ENCODE results near the gene ARID5B. TPM values are rescaled to one million over a fixed set of nuclear protein-coding genes. Genes with fewer than 3 reads are reported as not detected.
"Not testable (repeated sequence)": the region's sequence is repeated elsewhere in the genome, so short reads cannot be mapped to it uniquely, and the experiment has no call there.

Gene ARID5B
- total and polyA plus RNA-seq, 2 experiments from 2014 or later = 1.3 to 1.6 TPM

DNA sequence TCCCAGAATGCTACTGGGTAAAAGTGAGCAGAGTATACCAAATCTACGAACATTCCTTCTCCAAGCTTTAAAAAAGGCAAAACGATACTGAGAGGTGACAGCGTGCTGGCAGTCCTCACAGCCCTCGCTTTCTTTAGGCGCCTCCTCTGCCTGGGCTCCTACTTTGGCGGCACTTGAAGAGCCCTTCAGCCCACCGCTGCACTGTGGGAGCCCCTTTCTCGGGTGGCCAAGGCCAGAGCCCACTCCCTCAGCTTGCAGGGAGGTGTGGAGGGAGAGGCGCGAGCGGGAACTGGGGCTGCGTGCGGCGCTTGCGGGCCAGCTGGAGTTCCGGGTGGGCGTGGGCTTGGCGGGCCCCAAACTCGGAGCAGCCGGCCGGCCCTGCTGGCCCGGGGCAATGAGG is 34.1 kb upstream of the ARID5B start:
- H3K36me3 Mint-ChIP-seq (ENCODE audit: low read depth); H3K9me3 Mint-ChIP-seq; H4K20me1 ChIP-seq (replicated peaks; ENCODE audit: insufficient read depth); H3F3A ChIP-seq (replicated peaks; ENCODE audit: low read depth); H3K27ac Mint-ChIP-seq; H3K27me3 ChIP-seq (ENCODE audit: insufficient read depth); H3K36me3 ChIP-seq (ENCODE audit: insufficient read depth); ATAC-seq; H3K79me2 ChIP-seq (replicated peaks; ENCODE audit: insufficient read depth); H3K4me1 Mint-ChIP-seq; H3K4me3 Mint-ChIP-seq; H3K27me3 Mint-ChIP-seq (ENCODE audit: insufficient read depth, low read depth, poor library complexity); H3K4me2 ChIP-seq; H3K4me1 ChIP-seq (ENCODE audit: insufficient read depth); H3K9me2 ChIP-seq (ENCODE audit: insufficient read depth); H3K27ac ChIP-seq (ENCODE audit: low read depth): not testable (repeated sequence)
- DNase-seq (ENCODE audit: low spot score) = peak; percentile 4
- Histone ChIP-seq H2AFZ (peak overlapping the region; percentile 81), H3K4me3 (peak overlapping the region; percentile 44; the same call in 1 of the 2 replicates)

DNA sequence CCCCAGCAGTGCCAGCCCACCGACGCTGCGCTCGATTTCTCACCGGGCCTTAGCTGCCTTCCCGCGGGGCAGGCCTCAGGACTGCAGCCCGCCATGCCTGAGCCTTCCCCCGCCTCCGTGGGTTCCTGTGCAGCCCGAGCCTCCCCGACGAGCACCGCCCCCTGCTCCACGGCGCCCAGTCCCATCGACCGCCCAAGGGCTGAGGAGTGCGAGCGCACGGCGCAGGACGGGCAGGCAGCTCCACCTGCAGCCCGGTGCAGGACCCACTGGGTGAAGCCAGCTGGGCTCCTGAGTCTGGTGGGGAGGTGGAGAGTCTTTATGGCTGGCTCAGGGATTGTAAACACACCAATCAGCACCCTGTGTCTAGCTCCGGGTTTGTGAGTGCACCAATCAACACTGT is 33.7 kb upstream of the ARID5B start:
- H3K27ac Mint-ChIP-seq; H3K27me3 ChIP-seq (ENCODE audit: insufficient read depth): not testable (repeated sequence)

DNA sequence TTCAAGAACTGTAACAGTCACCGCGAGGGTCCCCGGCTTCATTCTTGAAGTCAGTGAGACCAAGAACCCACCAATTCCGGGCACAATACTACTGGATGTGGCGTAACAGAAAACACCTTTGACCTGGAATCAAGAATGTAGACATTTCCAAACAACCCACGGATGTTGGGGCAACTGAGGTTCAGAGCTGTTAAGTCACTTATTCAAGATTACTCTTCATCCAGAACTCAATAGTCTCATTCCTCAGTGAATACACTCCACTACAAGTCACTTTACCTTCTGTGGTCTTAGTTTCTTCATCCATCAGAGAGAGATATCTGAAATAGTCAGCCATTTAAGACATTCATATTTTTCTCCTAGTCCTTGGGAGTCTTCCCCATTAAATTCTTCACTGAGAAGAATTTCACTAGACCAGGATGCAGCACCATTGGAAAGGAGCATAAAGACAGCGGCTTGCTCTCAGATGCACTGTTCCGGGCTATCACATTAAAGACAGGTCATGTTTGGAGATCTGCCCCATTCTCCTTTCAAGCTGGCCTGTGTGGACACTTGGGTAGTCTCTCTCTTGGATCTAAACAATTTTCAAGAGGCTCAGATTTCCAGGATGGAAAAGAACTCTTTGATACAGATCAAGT is 32.3 kb upstream of the ARID5B start:
- Mint-ChIP-seq H3K27ac (no peak overlapping the region), H3K4me3 (no peak overlapping the region)
- TF ChIP-seq ZNF114 (CRISPR knock-in tag; IDR thresholded peaks at IDR 0.05) = no peak
- no peak for TF ChIP-seq ZNF331 (CRISPR knock-in tag; IDR thresholded peaks at IDR 0.05; ENCODE audit: low read depth)
- no peak for TF ChIP-seq JUNB (IDR thresholded peaks at IDR 0.05; ENCODE audit: unreplicated experiment)
- TF ChIP-seq, protein P1, sequence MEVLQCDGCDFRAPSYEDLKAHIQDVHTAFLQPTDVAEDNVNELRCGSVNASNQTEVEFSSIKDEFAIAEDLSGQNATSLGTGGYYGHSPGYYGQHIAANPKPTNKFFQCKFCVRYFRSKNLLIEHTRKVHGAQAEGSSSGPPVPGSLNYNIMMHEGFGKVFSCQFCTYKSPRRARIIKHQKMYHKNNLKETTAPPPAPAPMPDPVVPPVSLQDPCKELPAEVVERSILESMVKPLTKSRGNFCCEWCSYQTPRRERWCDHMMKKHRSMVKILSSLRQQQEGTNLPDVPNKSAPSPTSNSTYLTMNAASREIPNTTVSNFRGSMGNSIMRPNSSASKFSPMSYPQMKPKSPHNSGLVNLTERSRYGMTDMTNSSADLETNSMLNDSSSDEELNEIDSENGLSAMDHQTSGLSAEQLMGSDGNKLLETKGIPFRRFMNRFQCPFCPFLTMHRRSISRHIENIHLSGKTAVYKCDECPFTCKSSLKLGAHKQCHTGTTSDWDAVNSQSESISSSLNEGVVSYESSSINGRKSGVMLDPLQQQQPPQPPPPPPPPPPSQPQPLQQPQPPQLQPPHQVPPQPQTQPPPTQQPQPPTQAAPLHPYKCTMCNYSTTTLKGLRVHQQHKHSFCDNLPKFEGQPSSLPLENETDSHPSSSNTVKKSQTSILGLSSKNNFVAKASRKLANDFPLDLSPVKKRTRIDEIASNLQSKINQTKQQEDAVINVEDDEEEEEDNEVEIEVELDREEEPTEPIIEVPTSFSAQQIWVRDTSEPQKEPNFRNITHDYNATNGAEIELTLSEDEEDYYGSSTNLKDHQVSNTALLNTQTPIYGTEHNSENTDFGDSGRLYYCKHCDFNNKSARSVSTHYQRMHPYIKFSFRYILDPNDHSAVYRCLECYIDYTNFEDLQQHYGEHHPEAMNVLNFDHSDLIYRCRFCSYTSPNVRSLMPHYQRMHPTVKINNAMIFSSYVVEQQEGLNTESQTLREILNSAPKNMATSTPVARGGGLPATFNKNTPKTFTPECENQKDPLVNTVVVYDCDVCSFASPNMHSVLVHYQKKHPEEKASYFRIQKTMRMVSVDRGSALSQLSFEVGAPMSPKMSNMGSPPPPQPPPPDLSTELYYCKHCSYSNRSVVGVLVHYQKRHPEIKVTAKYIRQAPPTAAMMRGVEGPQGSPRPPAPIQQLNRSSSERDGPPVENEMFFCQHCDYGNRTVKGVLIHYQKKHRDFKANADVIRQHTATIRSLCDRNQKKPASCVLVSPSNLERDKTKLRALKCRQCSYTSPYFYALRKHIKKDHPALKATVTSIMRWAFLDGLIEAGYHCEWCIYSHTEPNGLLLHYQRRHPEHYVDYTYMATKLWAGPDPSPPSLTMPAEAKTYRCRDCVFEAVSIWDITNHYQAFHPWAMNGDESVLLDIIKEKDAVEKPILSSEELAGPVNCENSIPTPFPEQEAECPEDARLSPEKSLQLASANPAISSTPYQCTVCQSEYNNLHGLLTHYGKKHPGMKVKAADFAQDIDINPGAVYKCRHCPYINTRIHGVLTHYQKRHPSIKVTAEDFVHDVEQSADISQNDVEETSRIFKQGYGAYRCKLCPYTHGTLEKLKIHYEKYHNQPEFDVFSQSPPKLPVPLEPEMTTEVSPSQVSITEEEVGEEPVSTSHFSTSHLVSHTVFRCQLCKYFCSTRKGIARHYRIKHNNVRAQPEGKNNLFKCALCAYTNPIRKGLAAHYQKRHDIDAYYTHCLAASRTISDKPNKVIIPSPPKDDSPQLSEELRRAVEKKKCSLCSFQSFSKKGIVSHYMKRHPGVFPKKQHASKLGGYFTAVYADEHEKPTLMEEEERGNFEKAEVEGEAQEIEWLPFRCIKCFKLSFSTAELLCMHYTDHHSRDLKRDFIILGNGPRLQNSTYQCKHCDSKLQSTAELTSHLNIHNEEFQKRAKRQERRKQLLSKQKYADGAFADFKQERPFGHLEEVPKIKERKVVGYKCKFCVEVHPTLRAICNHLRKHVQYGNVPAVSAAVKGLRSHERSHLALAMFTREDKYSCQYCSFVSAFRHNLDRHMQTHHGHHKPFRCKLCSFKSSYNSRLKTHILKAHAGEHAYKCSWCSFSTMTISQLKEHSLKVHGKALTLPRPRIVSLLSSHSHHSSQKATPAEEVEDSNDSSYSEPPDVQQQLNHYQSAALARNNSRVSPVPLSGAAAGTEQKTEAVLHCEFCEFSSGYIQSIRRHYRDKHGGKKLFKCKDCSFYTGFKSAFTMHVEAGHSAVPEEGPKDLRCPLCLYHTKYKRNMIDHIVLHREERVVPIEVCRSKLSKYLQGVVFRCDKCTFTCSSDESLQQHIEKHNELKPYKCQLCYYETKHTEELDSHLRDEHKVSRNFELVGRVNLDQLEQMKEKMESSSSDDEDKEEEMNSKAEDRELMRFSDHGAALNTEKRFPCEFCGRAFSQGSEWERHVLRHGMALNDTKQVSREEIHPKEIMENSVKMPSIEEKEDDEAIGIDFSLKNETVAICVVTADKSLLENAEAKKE (CRISPR knock-in tag; IDR thresholded peaks at IDR 0.05) = no peak
- no peak for TF ChIP-seq POLR2AphosphoS5 (IDR thresholded peaks at IDR 0.05; ENCODE audit: low read depth)
- TF ChIP-seq EZH2phosphoT487 (IDR thresholded peaks at IDR 0.05; ENCODE audit: unreplicated experiment) = no peak

More for the DNA sequence above, 33.7 kb upstream of the ARID5B start:
- TF ChIP-seq, protein P2, sequence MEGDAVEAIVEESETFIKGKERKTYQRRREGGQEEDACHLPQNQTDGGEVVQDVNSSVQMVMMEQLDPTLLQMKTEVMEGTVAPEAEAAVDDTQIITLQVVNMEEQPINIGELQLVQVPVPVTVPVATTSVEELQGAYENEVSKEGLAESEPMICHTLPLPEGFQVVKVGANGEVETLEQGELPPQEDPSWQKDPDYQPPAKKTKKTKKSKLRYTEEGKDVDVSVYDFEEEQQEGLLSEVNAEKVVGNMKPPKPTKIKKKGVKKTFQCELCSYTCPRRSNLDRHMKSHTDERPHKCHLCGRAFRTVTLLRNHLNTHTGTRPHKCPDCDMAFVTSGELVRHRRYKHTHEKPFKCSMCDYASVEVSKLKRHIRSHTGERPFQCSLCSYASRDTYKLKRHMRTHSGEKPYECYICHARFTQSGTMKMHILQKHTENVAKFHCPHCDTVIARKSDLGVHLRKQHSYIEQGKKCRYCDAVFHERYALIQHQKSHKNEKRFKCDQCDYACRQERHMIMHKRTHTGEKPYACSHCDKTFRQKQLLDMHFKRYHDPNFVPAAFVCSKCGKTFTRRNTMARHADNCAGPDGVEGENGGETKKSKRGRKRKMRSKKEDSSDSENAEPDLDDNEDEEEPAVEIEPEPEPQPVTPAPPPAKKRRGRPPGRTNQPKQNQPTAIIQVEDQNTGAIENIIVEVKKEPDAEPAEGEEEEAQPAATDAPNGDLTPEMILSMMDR (conservative IDR thresholded peaks at IDR 0.05; ENCODE audit: low read depth in 2 of 2) = peak in 1 of 2 experiments; percentile 40; a peak in 2 of 4 replicates
- not testable (repeated sequence) for ATAC-seq; H3K9me3 Mint-ChIP-seq; H3K4me1 Mint-ChIP-seq; H3K79me2 ChIP-seq (replicated peaks; ENCODE audit: insufficient read depth); H3K4me3 Mint-ChIP-seq; H3F3A ChIP-seq (replicated peaks; ENCODE audit: low read depth); H3K36me3 ChIP-seq (ENCODE audit: insufficient read depth); H3K36me3 Mint-ChIP-seq (ENCODE audit: low read depth); H4K20me1 ChIP-seq (replicated peaks; ENCODE audit: insufficient read depth); H3K4me2 ChIP-seq; H3K9me2 ChIP-seq (ENCODE audit: insufficient read depth); H3K4me1 ChIP-seq (ENCODE audit: insufficient read depth); H3K27ac ChIP-seq (ENCODE audit: low read depth); H3K27me3 Mint-ChIP-seq (ENCODE audit: insufficient read depth, low read depth, poor library complexity)
- 0 out of 2 replicates have a peak overlapping the region, but pooled peaks have one; percentile 59 for H2AFZ ChIP-seq
- peak overlapping the region; percentile 44; the same call in 1 of the 2 replicates for H3K4me3 ChIP-seq
- DNase-seq (ENCODE audit: low spot score) = peak; percentile 20

More for the DNA sequence above, 32.3 kb upstream of the ARID5B start:
- H3K9me3 Mint-ChIP-seq = no peaks in the 10 kb centered on the region
- H3K36me3 Mint-ChIP-seq (ENCODE audit: low read depth) = no peaks in the 10 kb centered on the region
- H3K4me1 ChIP-seq (ENCODE audit: insufficient read depth) = 0 out of 2 replicates have a peak, but pooled peaks cover 3% of the 10 kb centered on the region
- no peak overlapping the region for H3K4me3 ChIP-seq
- H2AFZ ChIP-seq = peak overlapping the region; percentile 77; the same call in 1 of the 2 replicates
- H3K27me3 Mint-ChIP-seq (ENCODE audit: insufficient read depth, low read depth, poor library complexity) = no peaks in the 10 kb centered on the region
- no peak for ATAC-seq
- no peaks in the 10 kb centered on the region for H3K79me2 ChIP-seq (replicated peaks; ENCODE audit: insufficient read depth)
- no peak for DNase-seq (ENCODE audit: low spot score)
- H3K36me3 ChIP-seq (ENCODE audit: insufficient read depth) = no peaks in the 10 kb centered on the region
- no peaks in the 10 kb centered on the region for H4K20me1 ChIP-seq (replicated peaks; ENCODE audit: insufficient read depth)
- H3K27ac ChIP-seq (ENCODE audit: low read depth) = no peak overlapping the region
- no peaks in the 10 kb centered on the region for H3K9me2 ChIP-seq (ENCODE audit: insufficient read depth)
- H3K27me3 ChIP-seq (ENCODE audit: insufficient read depth) = no peaks in the 10 kb centered on the region
- H3K4me1 Mint-ChIP-seq = no peaks in the 10 kb centered on the region
- no peak overlapping the region for H3K4me2 ChIP-seq
- no peaks in the 10 kb centered on the region for H3F3A ChIP-seq (replicated peaks; ENCODE audit: low read depth)

Data from GM23338 (cell line).